H1 (cell line): ENCODE measurements around the gene ATF7IP. TPM values are rescaled to one million over a fixed set of nuclear protein-coding genes. Genes with fewer than 3 reads are reported as not detected.

Source experiments
- CTCF ChIA-PET: fragments of 300-600 bp; sonication (Branson Sonifier 250); formaldehyde crosslinking; loops from one replicate; lab custom pipeline; 2021; ENCODE audit not compliant: partially characterized antibody; lab: Charles Lee
- POLR2A ChIA-PET: fragments of 300-600 bp; sonication (Branson Sonifier 250); formaldehyde crosslinking; loops from one replicate; lab custom pipeline; 2021; ENCODE audit warnings: inconsistent platforms; ENCODE audit not compliant: partially characterized antibody; lab: Charles Lee
- DNase-seq, 2 experiments: peaks; one replicate each; pipeline versions ENCODE4 v3.0.0 to v3.0.0-alpha.2; 2010 to 2022; ENCODE audit warnings: low spot score in 2 of 2, low read depth in 1 of 2, mixed read lengths in 1 of 2
- FAIRE-seq: peaks from 2 replicates; lab custom pipeline; 2011; peaks lifted over from hg19 to GRCh38; lab: Jason Lieb, UNC
- H2AFZ ChIP-seq: 2 replicates; pipeline ENCODE4 v1.8.1; 2012; ENCODE audit warnings: low read length, inconsistent platforms
- H2AK5ac ChIP-seq: 2 replicates; pipeline ENCODE4 v1.6.1; 2013; ENCODE audit warnings: low read depth, low read length
- H2BK120ac ChIP-seq: replicated peaks from 2 replicates; pipeline ENCODE3; 2013; ENCODE audit warnings: low read depth, low read length, inconsistent platforms
- H2BK12ac ChIP-seq: 2 replicates; pipeline ENCODE4 v1.6.1; 2013; ENCODE audit warnings: low read depth, low read length
- H2BK15ac ChIP-seq: 2 replicates; pipeline ENCODE4 v1.6.1; 2013; ENCODE audit warnings: low read length
- H2BK20ac ChIP-seq: 2 replicates; pipeline ENCODE4 v1.6.1; 2013; ENCODE audit warnings: low read length
- H2BK5ac ChIP-seq: 2 replicates; pipeline ENCODE4 v1.6.1; 2013; ENCODE audit warnings: low read depth, low read length
- H3K14ac ChIP-seq: 2 replicates; pipeline ENCODE4 v1.6.1; 2013; ENCODE audit warnings: inconsistent platforms; ENCODE audit not compliant: insufficient read length
- H3K18ac ChIP-seq: 2 replicates; pipeline ENCODE4 v1.6.1; 2013; ENCODE audit warnings: low read length; ENCODE audit errors: extremely low read depth
- H3K23ac ChIP-seq: 2 replicates; pipeline ENCODE4 v1.6.1; 2013; ENCODE audit warnings: inconsistent platforms; ENCODE audit not compliant: insufficient read length
- H3K23me2 ChIP-seq: 2 replicates; pipeline ENCODE4 v1.6.1; 2013; ENCODE audit warnings: low read depth, low read length
- H3K27ac ChIP-seq: 2 replicates; pipeline ENCODE4 v1.6.1; 2011; ENCODE audit warnings: low read depth, low read length, inconsistent platforms
- H3K27me3 ChIP-seq, 4 experiments: replicated peaks in 1 of 4; 1 replicate in 1 of 4; 2 replicates in 3 of 4; pipeline versions ENCODE4 v1.6.1 to v1.8.1; 2011 to 2013; ENCODE audit warnings: low read length in 3 of 4, mild to moderate bottlenecking in 3 of 4, inconsistent platforms in 2 of 4, mixed read lengths in 2 of 4, moderate library complexity in 1 of 4; ENCODE audit not compliant: control insufficient read depth in 3 of 4, insufficient read depth in 3 of 4; ENCODE audit errors: extremely low read depth in 1 of 4
- H3K36me3 ChIP-seq, 4 experiments: 2 replicates each; pipeline versions ENCODE4 v1.6.1 to v1.8.1; 2011 to 2013; ENCODE audit warnings: mild to moderate bottlenecking in 4 of 4, low read length in 3 of 4, moderate library complexity in 2 of 4, control low read depth in 1 of 4, inconsistent platforms in 1 of 4; ENCODE audit not compliant: insufficient read depth in 4 of 4, control insufficient read depth in 2 of 4
- H3K4ac ChIP-seq: replicated peaks from 2 replicates; pipeline ENCODE3; 2013; ENCODE audit warnings: low read length, low read depth, mixed read lengths, inconsistent platforms; ENCODE audit not compliant: insufficient read length
- H3K4me1 ChIP-seq, 4 experiments: replicated peaks in 1 of 4; 1 replicate in 1 of 4; 2 replicates in 3 of 4; pipeline versions ENCODE4 v1.6.1 to v1.8.1; 2011 to 2013; ENCODE audit warnings: low read length in 3 of 4, inconsistent platforms in 2 of 4, mixed read lengths in 1 of 4; ENCODE audit not compliant: insufficient read depth in 4 of 4, control insufficient read depth in 3 of 4
- H3K4me2 ChIP-seq, 2 experiments: 2 replicates each; pipeline versions ENCODE4 v1.6.1 to v1.8.1; 2011 to 2013; ENCODE audit warnings: low read depth in 2 of 2, low read length in 2 of 2, control low read depth in 1 of 2, inconsistent platforms in 1 of 2, mild to moderate bottlenecking in 1 of 2; ENCODE audit not compliant: insufficient read depth in 1 of 2
- H3K4me3 ChIP-seq, 4 experiments: fragments of 200-600, 300-600 bp in 1 of 4; sonication (generic), shearing (Covaris generic), sonication (Bioruptor Twin) in 1 of 4; 2 replicates each; pipeline versions ENCODE4 v1.5.1 to v1.8.1; 2011 to 2016; ENCODE audit warnings: low read length in 4 of 4, low read depth in 3 of 4, control low read depth in 2 of 4, inconsistent platforms in 2 of 4, mild to moderate bottlenecking in 2 of 4, mixed read lengths in 1 of 4, moderate library complexity in 1 of 4; ENCODE audit not compliant: insufficient read depth in 2 of 4; ENCODE audit errors: extremely low read depth in 1 of 4
- H3K56ac ChIP-seq: replicated peaks from 2 replicates; pipeline ENCODE3; 2013; ENCODE audit warnings: low read depth, mild to moderate bottlenecking, mixed read lengths, low read length, inconsistent platforms; ENCODE audit not compliant: insufficient read length
- H3K79me1 ChIP-seq: 2 replicates; pipeline ENCODE4 v1.6.1; 2013; ENCODE audit warnings: low read depth, low read length, control low read depth
- H3K79me2 ChIP-seq, 2 experiments: 2 replicates each; pipeline versions ENCODE4 v1.6.1 to v1.8.1; 2012 to 2013; ENCODE audit warnings: low read length in 2 of 2, mild to moderate bottlenecking in 2 of 2, inconsistent platforms in 1 of 2; ENCODE audit not compliant: insufficient read depth in 2 of 2, control insufficient read depth in 1 of 2
- H3K9ac ChIP-seq, 4 experiments: replicated peaks in 1 of 4; 1 replicate in 1 of 4; 2 replicates in 3 of 4; pipeline versions ENCODE4 v1.6.1 to v1.8.1; 2011 to 2013; ENCODE audit warnings: low read depth in 3 of 4, low read length in 3 of 4, control low read depth in 2 of 4, mild to moderate bottlenecking in 2 of 4, moderate library complexity in 2 of 4, inconsistent platforms in 1 of 4; ENCODE audit errors: extremely low read depth in 1 of 4
- H3K9me3 ChIP-seq, 2 experiments: 2 replicates each; pipeline versions ENCODE4 v1.6.1 to v1.8.1; 2012 to 2013; ENCODE audit warnings: mild to moderate bottlenecking in 2 of 2, moderate library complexity in 2 of 2, control low read depth in 1 of 2, inconsistent platforms in 1 of 2, low read depth in 1 of 2, low read length in 1 of 2, mixed read lengths in 1 of 2; ENCODE audit not compliant: insufficient read depth in 2 of 2
- H4K20me1 ChIP-seq, 2 experiments: replicated peaks in 1 of 2; 2 replicates each; pipeline versions ENCODE3 to v1.8.1; 2011 to 2013; ENCODE audit warnings: inconsistent platforms in 2 of 2, low read length in 2 of 2, mild to moderate bottlenecking in 1 of 2; ENCODE audit not compliant: insufficient read depth in 2 of 2, control insufficient read depth in 1 of 2
- H4K5ac ChIP-seq: 2 replicates; pipeline ENCODE4 v1.6.1; 2013; ENCODE audit warnings: low read length, low read depth, mixed read lengths, inconsistent platforms; ENCODE audit not compliant: insufficient read length
- H4K8ac ChIP-seq: 2 replicates; pipeline ENCODE4 v1.8.0; 2013; ENCODE audit warnings: mild to moderate bottlenecking, moderate library complexity, low read length, inconsistent platforms; ENCODE audit not compliant: insufficient read depth; ENCODE audit errors: extremely low read depth
- H4K91ac ChIP-seq: replicated peaks from 2 replicates; pipeline ENCODE3; 2013; ENCODE audit warnings: low read length, mixed read lengths, inconsistent platforms; ENCODE audit not compliant: insufficient read length
- BCL11A ChIP-seq, 2 experiments: IDR thresholded peaks; one replicate each; pipeline ENCODE4 v1.6.1; 2011; ENCODE audit warnings: low read depth in 2 of 2, low read length in 2 of 2, mild to moderate bottlenecking in 2 of 2
- GTF2F1 ChIP-seq: IDR thresholded peaks from 2 replicates; pipeline ENCODE4 v1.6.1; 2012; ENCODE audit warnings: low read depth, low read length, improper control_type of control experiment, borderline replicate concordance
- KDM5A ChIP-seq: fragments of 200-600 bp; IDR thresholded peaks from 2 replicates; pipeline ENCODE4 v1.7.1; 2012; ENCODE audit warnings: mild to moderate bottlenecking, low read length, inconsistent platforms, mixed read lengths
- RFX5 ChIP-seq: IDR thresholded peaks from 2 replicates; pipeline ENCODE4 v1.6.1; 2011; ENCODE audit warnings: low read depth, low read length, improper control_type of control experiment, borderline replicate concordance
- RXRA ChIP-seq: IDR thresholded peaks from 2 replicates; pipeline ENCODE4 v1.6.1; 2011; ENCODE audit warnings: low read depth, mild to moderate bottlenecking, low read length, moderate library complexity; ENCODE audit not compliant: insufficient read depth
- SAP30 ChIP-seq: fragments of 300-600 bp; sonication (generic); IDR thresholded peaks from 2 replicates; pipeline ENCODE4 v1.7.1; 2012; ENCODE audit warnings: low read length, moderate library complexity, mild to moderate bottlenecking, inconsistent platforms; ENCODE audit not compliant: insufficient read depth, insufficient replicate concordance
- SIX5 ChIP-seq: IDR thresholded peaks from 2 replicates; pipeline ENCODE4 v1.6.1; 2011; ENCODE audit warnings: mild to moderate bottlenecking, low read depth, low read length
- polyA plus RNA-seq, 7 experiments: library from polyadenylated mRNA; depleted of rRNA in 3 of 7; stranded (reverse) in 5 of 7; unstranded in 2 of 7; fragments of >200 nt in 5 of 7; fragments of 200-250 nt in 2 of 7; gene quantifications; 1 replicate in 5 of 7; 2 replicates in 1 of 7; 4 replicates in 1 of 7; pipeline versions ENCODE4 v1.2.1 to v1.2.3, GENCODE V29; 2011 to 2013; ENCODE audit warnings: missing spikeins in 2 of 7, mixed read lengths in 2 of 7
- total RNA-seq: library from RNA; stranded (reverse); fragmentation: NEBNext Ultra II Directional; extraction: Animal tissue kit (Norgen Biotek cat#: 25700); gene quantifications from 2 replicates; pipeline ENCODE4 v1.2.1, GENCODE V29; 2021

The ATF7IP gene
- total and polyA plus RNA-seq, 2 of the 8 experiments (the other 6 are each of a cell fraction or from before 2014, with no cell fraction given) = 34.2 to 148 TPM

DNA sequence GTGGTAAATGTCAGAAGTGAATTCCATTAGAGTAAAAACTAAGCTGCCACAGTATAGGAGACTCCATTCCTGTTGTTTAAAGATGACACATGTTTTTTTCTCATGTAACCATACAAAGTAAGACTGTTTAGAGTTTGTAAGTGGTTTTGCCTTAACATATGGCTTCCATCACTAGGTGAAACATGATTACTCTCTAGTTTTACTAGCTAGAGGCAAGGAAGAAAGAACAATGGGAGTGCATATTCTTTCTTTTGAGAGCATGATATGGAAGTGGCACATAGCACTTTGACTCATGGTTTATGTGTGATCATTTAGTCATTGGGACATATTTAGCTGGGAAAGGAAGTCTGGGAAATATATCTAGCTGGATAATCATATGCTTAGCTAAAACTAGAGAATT is 7.7 kb downstream of the ATF7IP start:
- FAIRE-seq (peak; percentile 57), DNase-seq (no peak)
- Histone ChIP-seq H2AFZ (no peak overlapping the region), H4K20me1 (peaks cover 5 to 6% of the 10 kb centered on the region in 2 experiments), H3K9me3 (no peaks in the 10 kb centered on the region; a peak in 1 of 4 replicates), H3K18ac (no peak overlapping the region), H3K79me2 (peaks cover 31 to 100% of the 10 kb centered on the region in 2 experiments), H2BK15ac (no peak overlapping the region), H3K23me2 (no peaks in the 10 kb centered on the region), H2AK5ac (no peak overlapping the region)
- no peak for TF ChIP-seq BCL11A (IDR thresholded peaks at IDR 0.05; ENCODE audit: low read depth in 2 of 2, low read length in 2 of 2)
- TF ChIP-seq SIX5 = no peak
- TF ChIP-seq KDM5A = no peak
- no peak for TF ChIP-seq RFX5
- no peak for TF ChIP-seq SAP30
- no peak for TF ChIP-seq RXRA
- TF ChIP-seq GTF2F1 = no peak
- TF ChIP-seq, all 59 proteins: peak for 0
- Histone ChIP-seq H3K23ac (no peak overlapping the region), H2BK12ac (no peak overlapping the region), H2BK120ac (no peak overlapping the region), H4K91ac (no peak overlapping the region), H3K36me3 (peaks cover 0 to 7% (median 2%) of the 10 kb centered on the region in 4 experiments; a peak in 2 of 8 replicates), H3K4me1 (peaks cover 0 to 10% (median 2%) of the 10 kb centered on the region in 4 experiments; a peak in 2 of 7 replicates), H3K4me3 (no peak overlapping the region), H3K9ac (no peak overlapping the region), H3K56ac (no peak overlapping the region), H3K4ac (no peak overlapping the region), H3K27ac (no peak overlapping the region), H2BK20ac (no peak overlapping the region), H4K5ac (no peak overlapping the region), H3K14ac (no peak overlapping the region), H3K79me1 (no peaks in the 10 kb centered on the region), H2BK5ac (no peak overlapping the region), H3K27me3 (no peaks in the 10 kb centered on the region), H4K8ac (no peak overlapping the region), H3K4me2 (no peak overlapping the region; a peak in 1 of 4 replicates)
- CTCF ChIA-PET = interaction anchor here (0.6 to 1.6 kb wide), 9 partner anchors 16 to 135 kb away, joined by 3 to 7 read pairs (median 3); no protein-coding TSS in a partner anchor
- POLR2A ChIA-PET = interaction anchor here (0.6 to 5.7 kb wide), 6 partner anchors 11 to 195 kb away, joined by 3 to 27 read pairs (median 4); partner anchors contain the start of gene PLBD1
